Right ventricle myocardium superior (tissue), 1 donor: Measurements from ENCODE around the gene TMC1. TPM values are rescaled to one million over a fixed set of nuclear protein-coding genes. Genes with fewer than 3 reads are reported as not detected.
A peak's percentile ranks its signal among the peaks of the same experiment; 100 is the strongest.
"Not testable (repeated sequence)": the region's sequence is repeated elsewhere in the genome, so short reads cannot be mapped to it uniquely, and the experiment has no call there.

Experiments used
- ATAC-seq: fragments of 200-7000 bp; cut with Tn5 transposase; one replicate; pipeline ENCODE4 v1.9.1; 2020; ENCODE audit warnings: mild to moderate bottlenecking; ENCODE audit not compliant: poor library complexity
- DNase-seq: peaks from one replicate; pipeline ENCODE4 v3.0.0-alpha.2; 2020
- intact Hi-C: fragments of 100-400 bp; cut with DNase I; formaldehyde crosslinking; loops from one replicate; pipeline ENCODE4 v1.11.2; 2022
- long read RNA-seq: library from polyadenylated mRNA; unstranded; transcript quantifications from one replicate; pipeline ENCODE4 v2.0.0, GENCODE V29; 2021
- total RNA-seq: library from RNA; stranded (reverse); fragmentation: NEBNext Ultra II Directional; extraction: Animal tissue kit (Norgen Biotek cat#: 25700); gene quantifications from one replicate; pipeline ENCODE4 v1.2.1, GENCODE V29; 2021
- donor health status: DM: no; HTN: yes; CAD: no; lungs with severe emphysema.

TMC1 gene
- not detected for total RNA-seq
- long read RNA-seq, result 0 reads

DNA sequence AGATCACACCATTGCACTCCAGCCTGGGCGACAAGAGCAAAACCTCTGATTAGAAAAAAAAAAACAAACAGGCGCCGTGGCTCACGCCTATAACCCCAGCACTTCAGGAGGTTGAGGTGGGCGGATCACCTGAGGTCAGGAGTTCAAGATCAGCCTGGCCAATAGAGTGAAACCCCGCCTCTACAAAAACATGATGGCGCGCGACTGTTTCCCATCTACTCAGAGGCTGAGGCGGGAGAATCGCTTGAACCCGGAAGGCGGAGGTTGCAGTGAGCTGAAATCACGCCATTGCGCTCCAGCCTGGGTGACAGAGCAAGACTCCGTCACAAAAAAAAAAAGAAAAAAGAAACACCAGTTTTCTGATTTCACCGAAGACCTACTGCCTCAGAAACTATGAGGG lies at the start of gene TMC1:
Gene TMC1 (plus strand): TSS at position 193 of the 400 bp plus-strand sequence. CDS start 127,041 bp downstream, outside the sequence.
- not testable (repeated sequence) for DNase-seq, ATAC-seq
- intact Hi-C loops, result loop anchor here (10.0 kb wide), 1 partner anchor 227 kb away; no protein-coding TSS in a partner anchor

DNA sequence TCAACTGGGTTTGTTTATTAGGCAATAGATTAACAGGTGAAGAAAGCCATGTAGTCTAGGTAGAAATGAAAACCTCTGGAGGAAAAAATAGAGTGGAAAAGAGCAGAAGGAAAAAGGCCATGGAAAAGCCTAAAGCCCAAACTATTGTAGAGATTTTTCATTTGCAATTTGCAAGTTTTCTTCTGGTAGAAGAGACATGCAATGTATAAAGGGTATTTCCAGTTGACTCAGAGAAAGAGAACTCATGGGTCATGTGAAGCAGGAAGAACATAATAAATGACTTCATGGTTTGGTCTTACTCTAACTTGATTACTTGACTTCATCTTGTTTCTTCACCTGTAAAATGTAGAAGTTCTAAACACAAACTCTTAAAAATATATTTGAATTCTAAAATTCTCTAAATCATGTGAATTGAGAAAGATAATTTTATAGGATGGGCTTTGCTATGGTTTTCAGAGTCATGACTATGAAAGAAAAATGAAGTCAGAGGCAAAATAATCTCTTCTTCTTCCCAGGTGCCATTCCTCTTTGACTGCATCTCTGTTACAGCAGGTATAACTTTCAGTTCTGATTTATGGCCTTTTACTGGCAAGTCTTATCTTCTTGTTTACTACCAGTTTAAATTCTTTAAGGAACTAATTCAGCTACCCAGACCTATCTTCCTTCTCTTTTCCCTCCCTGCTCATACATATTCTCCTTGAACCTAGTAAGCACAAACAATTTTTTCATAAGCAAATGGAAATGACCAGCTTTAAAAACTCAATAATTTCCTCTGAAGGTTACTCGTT lies 47.7 kb upstream of the TMC1 start:
- ATAC-seq (no peak), DNase-seq (no peak)
- intact Hi-C loops, result no loop called here

DNA sequence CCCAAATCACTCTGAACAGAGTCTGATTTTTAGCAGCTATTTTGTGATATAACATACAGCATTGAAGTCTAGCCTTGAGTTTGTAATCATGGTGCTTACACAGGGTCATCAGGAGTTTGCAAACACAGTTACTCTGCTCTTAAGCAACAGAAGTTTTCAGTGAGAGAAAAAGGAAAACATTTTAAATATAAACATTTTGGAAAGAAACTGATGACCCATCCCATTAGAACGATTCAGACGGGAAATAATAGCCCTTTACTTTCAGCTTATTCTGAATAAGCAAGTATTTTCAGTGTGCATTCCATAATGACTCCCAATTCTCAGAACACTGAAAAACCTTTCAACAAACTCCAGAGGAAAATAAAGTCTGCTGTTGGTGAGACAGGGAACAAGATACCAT lies 46.7 kb upstream of the TMC1 start:
- ATAC-seq, result no peak
- intact Hi-C loops, result no loop called here
- no peak for DNase-seq

DNA sequence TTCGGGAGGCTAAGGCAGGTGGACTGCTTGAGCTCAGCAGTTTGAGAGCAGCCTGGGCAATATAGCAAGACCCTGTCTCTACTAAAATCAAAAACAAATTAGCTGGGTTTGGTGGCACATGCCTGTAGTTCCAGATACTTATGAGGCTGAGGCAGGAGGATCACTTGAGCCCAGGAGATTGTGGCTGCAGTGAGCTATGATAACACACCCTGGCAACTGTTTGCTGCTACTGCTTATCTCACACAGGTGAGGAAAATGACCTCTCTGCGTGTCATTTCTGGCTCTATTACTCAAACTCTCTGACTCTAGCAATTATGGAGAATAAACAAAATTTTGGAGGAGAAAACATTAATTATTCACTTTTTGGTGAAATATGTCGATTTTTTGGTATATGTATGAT lies 45.3 kb upstream of the TMC1 start:
- no peak for DNase-seq
- no peak for ATAC-seq
- intact Hi-C loops, result no loop called here

DNA sequence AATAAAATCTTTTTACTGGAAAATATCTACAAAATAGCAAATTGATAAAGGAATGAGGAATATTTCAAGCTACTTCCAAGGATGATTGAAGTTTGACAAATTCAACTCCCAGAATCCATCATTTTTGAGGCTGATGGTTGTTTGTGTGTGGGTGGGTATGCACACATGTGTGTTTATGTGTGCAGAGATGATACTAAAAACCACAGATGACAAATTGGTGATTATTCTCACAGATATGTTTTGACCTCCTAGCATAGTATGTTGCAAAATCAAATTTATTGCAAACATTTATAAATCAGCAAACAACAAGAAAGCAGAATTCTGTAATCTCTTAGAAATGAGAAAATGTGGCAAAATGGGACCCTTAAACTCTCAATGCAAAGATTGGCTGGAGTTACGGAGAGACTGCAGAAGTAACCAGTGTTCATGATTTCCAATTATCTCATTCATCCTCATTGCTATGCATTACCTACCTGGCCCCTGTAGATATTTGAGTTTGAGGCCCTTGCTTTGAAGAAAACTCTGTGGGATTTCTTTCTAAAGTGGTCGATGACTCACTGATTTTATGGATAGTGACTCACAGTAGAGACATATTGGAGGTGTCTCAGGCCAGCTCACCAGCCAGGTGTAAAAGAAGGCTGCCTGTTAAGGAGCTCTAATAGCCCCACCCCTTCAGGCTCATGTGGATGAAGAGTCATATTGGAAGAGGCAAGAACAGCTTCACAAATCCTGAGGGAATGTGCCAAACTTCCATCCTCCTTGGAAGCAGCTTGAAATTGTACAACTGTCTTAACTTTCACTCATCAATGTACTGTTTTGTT lies 44.6 kb upstream of the TMC1 start:
- DNase-seq, result no peak
- intact Hi-C loops, result no loop called here
- no peak for ATAC-seq

DNA sequence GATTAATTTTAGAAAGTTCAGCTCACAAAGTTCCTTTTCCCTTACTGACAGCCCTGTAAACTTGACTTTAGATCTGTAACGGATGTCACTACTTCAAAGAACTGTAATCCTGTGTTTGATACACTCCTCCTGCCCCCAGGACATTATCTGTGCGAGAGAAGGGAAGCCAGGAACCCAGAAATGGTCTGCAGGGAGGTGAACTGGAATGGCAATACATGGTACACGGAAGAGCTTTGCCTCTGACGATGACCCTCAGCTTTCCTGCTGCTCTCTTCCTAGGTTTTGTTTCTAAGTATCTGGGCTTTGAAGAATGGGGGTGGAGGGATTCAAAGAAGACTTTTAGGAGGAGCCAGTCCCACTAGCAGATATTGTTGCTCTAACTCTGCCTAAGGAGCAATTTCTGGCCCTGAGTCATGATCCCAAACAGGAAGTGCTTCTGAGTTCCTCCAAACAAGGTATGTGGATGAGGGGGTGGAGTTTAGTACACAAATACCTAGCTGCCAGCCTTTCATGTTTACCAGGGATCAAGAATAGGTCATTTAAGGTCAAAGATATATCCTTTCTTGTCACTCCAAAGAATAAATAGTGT lies 43.4 kb upstream of the TMC1 start:
- intact Hi-C loops, result no loop called here
- DNase-seq (no peak), ATAC-seq (peak; percentile 68)

DNA sequence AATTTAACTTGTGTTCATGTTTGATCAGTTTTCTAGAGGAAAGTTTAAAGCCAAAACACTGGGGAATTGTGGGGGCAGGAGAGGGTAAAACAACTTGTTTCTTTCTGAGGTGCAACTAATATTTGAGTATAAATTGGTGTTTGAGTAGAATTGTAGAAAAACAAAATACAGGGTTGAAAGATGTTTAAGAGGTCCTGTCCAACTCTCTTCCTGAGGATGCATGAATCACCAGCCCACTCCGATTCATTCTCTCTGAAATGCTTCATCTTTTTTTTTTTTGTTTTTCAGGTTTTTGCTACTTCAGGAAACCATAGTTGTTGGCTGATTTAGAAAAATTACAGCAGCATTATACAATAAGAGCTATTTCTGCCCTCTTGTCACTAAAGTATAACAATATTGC lies 42.4 kb upstream of the TMC1 start:
- intact Hi-C loops, result no loop called here
- ATAC-seq (no peak), DNase-seq (no peak)

DNA sequence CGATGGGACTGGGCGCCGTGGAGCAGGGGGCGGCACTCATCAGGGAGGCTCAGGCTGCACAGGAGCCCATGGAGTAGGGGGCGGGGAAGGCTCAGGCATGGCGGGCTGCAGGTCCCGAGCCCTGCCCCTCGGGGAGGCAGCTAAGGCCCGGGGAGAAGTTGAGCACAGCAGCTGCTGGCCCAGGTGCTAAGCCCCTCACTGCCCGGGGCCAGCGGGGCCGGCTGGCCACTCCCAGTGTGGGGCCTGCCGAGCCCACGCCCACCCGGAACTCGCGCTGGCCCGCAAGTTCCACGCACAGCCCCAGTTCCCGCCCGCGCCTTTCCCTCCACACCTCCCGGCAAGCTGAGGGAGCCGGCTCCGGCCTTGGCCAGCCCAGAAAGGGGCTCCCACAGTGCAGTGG lies 41.1 kb upstream of the TMC1 start:
- intact Hi-C loops, DNase-seq, ATAC-seq: not testable (repeated sequence)

DNA sequence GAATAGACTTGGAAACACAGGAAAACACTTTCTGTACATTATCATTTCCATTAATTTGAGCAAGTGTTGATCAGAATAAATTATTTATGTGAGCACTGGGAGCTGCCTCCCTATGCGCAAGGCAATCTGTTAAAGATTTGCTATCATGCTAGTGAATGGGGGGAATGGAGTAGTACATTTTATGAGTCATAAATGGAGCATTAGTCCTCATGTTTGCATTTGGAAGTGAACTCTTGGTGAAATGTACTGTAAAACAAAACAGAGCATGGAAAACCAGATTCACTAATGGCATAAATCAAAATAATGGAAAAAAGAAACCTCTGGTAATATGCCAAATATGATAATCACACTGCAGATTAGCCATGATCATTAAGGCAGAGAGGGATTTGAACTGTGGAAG lies 40.5 kb upstream of the TMC1 start:
- no peak for DNase-seq
- ATAC-seq, result no peak
- intact Hi-C loops, result no loop called here

DNA sequence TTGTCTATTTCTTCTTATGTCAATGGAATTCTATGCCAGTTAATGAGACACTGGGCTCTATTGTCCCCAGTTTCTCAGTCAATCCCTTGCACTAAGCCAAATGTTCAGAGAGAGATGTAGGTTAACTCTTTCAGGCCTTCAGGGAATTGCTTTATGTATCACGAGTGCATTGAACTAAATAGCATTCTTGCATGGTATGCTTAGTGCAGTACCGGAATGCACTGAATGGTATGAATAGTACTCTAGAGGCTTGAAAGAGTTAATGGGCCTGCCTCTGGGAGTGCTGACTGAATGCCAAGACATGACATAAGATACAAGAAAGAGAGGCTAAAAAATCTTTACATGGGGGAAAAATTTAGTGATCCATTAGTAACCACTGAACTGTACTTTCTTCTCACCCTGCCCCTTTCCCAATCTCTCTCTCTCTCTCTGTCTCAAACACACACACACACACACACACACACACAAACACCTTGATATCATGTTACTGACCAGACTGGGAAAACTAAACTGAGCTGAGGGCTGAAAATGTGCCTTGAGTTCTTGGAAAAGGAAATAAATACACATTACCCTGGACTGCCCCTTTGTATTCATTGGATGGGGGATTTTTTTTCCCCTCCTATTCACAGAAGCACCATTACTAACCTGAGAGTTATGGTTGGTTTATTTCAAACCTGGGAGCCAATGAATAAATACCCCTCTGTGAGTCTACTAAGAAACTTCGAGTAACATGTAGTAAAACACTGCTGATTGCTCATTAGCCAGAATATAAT lies 35.4 kb upstream of the TMC1 start:
- DNase-seq (no peak), ATAC-seq (no peak)
- intact Hi-C loops, result no loop called here

DNA sequence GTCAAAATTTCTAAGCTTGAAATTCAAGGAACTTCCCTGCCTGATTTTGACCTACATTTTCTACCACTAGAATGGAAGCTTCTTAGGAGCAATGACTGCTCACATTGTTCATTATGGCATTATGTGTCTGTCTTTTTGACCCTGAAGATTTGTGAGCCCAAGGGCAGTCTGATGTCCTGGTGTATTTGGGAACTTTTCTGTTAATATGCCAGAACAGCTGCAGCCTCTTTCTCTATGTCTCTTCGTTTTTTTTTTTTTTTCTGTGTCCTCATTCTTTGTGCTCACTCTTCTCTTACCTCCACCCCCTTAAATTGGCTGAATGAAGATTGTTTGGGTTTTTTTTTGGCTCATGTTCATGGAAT lies 34.8 kb upstream of the TMC1 start:
- intact Hi-C loops, result no loop called here
- no peak for DNase-seq
- ATAC-seq, result no peak

DNA sequence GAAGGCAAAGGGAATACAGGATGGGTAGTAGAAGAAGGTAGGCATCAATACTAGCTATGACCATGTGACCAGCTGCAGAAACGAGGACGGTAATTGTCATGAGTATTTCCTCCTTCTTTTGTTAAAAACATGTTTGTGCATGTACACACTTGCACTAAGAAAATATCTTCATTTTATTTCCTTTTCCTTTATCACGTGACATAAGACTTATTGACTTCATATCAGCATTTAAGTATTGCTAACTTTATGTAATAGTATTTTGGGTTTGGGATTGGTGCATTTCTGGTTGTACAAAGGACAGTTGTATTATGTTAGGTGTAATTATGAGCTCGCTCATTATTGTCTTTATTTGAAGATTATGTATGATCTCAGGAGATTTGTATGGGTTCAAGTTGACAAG lies 33.7 kb upstream of the TMC1 start:
- intact Hi-C loops, DNase-seq, ATAC-seq: not testable (repeated sequence)

DNA sequence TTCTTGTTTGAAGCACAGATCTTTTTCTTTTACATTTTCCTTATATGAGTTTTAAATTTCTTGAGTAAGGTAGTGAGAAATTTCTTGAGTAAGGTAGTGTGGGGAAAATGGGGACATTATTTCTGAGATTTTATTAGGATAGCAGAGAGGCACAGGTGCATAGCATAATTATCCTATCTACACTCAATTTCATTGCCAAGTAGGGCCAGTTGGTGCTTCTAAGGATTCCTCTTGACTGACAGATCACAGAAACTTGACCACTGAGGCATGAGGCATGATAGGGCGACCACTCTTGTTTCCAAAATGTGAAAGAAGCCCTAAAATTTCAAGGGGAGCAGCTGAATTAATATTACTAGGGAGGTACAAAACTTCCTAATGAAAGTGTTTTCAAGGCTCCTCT lies 31.4 kb upstream of the TMC1 start:
- DNase-seq (no peak), ATAC-seq (no peak)
- intact Hi-C loops, result no loop called here

DNA sequence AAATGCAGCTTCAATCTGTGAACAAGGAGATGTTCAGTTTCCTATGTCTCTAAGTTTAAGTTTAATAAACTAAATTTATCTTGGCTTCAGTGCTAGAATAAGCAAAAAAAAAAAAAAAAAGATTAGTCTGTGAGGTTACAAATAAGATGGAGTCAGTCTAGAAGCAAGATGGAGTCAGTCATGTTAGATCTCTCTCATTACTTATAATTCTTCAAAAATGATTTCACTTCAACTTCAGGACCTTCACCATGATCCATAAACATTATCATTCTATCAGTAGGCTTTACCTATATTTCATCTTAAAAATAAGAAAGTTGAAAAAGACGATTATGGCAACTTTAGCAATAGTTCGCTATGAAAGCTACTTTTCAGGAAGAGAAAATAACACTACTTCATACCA lies 30.2 kb upstream of the TMC1 start:
- ATAC-seq, result no peak
- DNase-seq, result no peak
- intact Hi-C loops, result no loop called here

DNA sequence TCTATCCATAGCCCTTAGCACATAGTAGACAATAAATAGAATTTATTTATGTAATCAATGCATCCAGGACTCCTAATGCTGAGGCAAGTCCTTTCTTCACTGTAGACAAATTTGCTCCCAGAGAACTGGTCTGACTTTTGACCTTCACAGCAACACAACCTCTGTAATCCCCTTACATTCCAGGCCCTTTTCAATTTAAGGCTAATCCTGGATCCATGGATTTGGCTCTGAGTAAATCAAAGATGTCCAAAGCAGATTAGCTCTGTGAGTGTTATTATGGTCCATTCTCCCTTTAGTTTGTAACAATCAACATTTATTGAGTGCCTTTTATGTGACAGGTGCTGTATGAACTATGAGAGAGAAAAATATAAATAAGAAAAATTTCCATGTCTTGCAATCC lies 27.4 kb upstream of the TMC1 start:
- DNase-seq (no peak), ATAC-seq (no peak)
- intact Hi-C loops, result no loop called here

DNA sequence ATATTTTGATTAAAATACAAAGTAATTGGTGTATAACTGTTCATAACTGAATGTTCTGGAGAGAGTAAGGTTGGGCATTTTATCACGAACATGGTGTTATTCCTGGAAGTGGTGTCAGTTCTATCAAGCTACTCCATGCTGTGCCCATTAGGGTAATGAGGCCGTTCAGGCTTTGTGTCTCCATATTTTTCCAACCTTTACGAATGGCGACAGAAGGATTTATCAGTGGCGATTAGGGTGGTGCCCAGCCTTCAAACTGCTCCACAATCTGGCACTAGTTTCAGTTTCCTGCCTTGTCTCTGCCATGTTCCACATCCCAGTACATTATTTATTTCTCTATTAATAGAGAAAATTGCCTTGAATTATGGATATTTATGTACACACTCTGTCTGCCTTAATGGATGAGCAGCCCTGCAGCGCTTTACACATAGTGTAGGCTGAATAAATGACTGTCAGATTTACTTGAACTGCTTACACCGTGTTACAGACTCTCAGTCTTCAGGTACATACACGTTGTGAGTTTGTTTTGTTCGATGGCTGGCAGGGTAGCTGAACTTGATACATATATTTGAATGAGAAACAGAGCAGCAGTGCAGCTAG lies 23.9 kb upstream of the TMC1 start:
- ATAC-seq (no peak), DNase-seq (no peak)
- intact Hi-C loops, result no loop called here

DNA sequence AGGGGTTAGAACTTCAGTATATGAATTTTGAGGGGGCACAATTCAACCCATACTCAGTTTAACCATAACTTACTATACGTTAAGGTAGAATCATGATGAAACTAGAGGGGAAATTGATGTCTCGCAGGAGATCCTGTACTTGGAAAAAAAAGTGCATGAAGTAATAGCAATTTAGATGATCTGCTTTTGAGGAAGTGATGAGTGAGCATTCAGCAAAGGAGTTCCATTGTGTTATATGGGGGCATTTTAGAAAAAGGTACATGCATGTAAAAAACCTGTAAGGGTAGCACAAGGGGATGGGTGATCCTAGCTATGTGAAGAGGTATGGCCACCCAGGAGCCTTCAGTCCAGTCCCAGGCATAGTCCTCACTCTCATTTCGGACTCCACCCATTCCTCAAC lies 14.8 kb upstream of the TMC1 start:
- no peak for ATAC-seq
- intact Hi-C loops, result no loop called here
- DNase-seq, result no peak

DNA sequence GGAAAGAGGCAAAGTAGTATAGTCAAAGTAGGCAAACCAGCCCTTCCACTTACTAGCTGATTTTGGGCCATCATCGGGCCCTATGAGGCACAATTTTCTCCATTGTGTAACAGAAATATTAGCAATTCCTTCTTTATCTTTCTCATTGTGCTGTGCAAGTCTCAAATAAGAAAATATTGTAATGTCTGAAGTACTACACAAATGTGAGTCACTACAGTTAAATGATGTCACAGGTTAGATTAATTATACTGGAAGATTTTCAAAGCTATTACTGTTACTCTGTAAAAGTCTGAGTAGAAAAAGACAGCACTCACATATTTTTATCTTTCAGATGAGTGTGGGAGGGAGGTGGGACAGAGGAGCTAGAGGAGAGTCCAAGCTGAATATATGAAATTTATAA lies 12.4 kb upstream of the TMC1 start:
- intact Hi-C loops, result no loop called here
- ATAC-seq, result no peak
- no peak for DNase-seq

DNA sequence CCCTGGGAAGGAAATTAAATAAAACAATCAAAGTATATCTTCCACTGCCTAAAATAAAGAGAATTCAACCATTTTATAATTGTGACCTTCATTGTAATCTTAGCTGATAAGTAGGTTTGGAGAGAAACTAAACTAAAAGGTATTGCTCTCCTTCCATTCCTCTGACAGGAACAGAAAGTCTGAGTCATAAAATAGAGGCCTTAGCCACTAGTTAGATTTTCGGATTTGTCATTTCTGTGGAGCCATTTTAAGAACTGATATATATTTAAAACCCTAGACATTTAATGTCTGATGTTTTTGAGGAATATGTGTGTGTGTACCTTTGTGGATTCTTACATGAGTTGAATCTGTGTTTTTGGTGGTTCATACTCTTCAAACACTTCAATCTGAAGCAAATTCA lies 11.8 kb upstream of the TMC1 start:
- ATAC-seq (no peak), DNase-seq (no peak)
- intact Hi-C loops, result no loop called here
